Purkinje cell (primary cell): ENCODE results near the gene POU4F2. TPM values are rescaled to one million over a fixed set of nuclear protein-coding genes. Genes with fewer than 3 reads are reported as not detected.

ENCODE experiments used
- polyA plus RNA-seq: library from polyadenylated mRNA; unstranded; fragments of >200 nt; fragmentation: Nextera tagmentation; gene quantifications from 2 replicates; pipeline ENCODE4 v1.2.1, GENCODE V29; 2014

The POU4F2 gene, protein sequence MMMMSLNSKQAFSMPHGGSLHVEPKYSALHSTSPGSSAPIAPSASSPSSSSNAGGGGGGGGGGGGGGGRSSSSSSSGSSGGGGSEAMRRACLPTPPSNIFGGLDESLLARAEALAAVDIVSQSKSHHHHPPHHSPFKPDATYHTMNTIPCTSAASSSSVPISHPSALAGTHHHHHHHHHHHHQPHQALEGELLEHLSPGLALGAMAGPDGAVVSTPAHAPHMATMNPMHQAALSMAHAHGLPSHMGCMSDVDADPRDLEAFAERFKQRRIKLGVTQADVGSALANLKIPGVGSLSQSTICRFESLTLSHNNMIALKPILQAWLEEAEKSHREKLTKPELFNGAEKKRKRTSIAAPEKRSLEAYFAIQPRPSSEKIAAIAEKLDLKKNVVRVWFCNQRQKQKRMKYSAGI
- polyA plus RNA-seq = not detected in 2 replicates

DNA sequence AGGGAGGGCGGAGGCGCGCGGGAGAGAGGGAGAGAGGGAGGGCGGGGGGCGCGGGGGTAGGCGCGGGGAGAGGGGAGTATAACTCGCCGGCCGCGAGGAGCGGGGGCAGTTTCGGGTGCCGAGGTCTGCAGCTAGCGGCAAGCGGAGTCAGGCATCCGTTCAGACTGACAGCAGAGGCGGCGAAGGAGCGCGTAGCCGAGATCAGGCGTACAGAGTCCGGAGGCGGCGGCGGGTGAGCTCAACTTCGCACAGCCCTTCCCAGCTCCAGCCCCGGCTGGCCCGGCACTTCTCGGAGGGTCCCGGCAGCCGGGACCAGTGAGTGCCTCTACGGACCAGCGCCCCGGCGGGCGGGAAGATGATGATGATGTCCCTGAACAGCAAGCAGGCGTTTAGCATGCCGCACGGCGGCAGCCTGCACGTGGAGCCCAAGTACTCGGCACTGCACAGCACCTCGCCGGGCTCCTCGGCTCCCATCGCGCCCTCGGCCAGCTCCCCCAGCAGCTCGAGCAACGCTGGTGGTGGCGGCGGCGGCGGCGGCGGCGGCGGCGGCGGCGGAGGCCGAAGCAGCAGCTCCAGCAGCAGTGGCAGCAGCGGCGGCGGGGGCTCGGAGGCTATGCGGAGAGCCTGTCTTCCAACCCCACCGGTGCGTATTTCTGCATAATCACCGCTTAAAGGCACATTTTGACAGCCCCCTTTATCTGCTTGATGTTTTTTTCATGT is at the start of gene POU4F2:
Gene POU4F2 (plus strand): TSS at position 108 of the 720 bp plus-strand sequence. CDS start 248 bp downstream, at position 356.

Other genes starting within 250 kb of the POU4F2 start
- 4.3 and 10.6 TPM in 2 replicates for gene SLC10A7, start 117.0 kb upstream of the POU4F2 start, polyA plus RNA-seq